GM21825 (cell line): ENCODE measurements around the gene TSC22D2.

Experiments
- ATAC-seq: cut with Tn5 transposase; IDR thresholded peaks from one replicate; pipeline ENCODE4 v1.9.1; 2021; ENCODE audit warnings: mild to moderate bottlenecking, moderate library complexity; ENCODE audit not compliant: unreplicated experiment

TSC22D2 gene

DNA sequence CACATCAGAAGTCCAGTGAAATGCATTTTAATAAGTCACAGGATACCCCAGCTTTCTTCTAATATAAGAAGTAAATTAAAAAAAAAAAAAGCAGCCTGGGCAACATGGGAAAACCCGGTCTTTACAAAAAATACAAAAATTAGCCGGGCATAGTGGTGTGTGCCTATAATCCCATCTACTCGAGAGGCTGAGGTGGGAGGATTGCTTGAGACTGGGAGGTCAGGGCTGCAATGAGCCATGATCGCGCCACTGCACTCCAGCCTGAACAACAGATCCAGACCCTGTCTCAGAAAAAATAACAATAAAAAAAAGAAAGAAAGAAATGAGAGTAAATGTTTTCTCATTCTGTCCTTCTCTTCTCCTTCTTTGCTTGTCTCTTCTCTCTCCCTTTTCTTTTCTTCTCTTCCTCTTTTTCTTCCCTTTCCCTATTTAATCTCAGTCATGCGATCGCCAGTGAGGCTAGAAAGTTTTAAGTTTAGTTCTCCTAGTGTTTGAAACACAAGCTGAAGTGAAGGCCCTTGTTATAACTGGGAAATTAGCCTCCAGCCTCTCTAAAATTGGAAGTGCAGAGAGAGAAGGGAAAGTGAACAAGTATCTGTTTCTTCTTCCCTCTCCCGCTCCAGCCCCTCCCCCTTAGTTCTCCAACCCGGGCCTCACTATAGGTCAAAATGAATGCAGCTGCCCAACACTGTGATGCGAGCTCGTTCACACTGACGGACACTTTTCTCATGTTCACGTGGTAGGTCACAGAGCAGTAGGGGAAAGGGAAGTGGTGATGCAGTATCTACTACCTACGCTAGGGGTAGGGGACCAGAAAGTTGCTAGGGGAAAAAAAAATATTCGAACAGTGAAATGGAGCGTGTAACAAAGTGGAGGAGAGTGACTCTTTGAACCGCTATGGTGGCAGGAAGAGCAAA, 23.5 kb upstream of the TSC22D2 start:
- ATAC-seq = peak; percentile 98

DNA sequence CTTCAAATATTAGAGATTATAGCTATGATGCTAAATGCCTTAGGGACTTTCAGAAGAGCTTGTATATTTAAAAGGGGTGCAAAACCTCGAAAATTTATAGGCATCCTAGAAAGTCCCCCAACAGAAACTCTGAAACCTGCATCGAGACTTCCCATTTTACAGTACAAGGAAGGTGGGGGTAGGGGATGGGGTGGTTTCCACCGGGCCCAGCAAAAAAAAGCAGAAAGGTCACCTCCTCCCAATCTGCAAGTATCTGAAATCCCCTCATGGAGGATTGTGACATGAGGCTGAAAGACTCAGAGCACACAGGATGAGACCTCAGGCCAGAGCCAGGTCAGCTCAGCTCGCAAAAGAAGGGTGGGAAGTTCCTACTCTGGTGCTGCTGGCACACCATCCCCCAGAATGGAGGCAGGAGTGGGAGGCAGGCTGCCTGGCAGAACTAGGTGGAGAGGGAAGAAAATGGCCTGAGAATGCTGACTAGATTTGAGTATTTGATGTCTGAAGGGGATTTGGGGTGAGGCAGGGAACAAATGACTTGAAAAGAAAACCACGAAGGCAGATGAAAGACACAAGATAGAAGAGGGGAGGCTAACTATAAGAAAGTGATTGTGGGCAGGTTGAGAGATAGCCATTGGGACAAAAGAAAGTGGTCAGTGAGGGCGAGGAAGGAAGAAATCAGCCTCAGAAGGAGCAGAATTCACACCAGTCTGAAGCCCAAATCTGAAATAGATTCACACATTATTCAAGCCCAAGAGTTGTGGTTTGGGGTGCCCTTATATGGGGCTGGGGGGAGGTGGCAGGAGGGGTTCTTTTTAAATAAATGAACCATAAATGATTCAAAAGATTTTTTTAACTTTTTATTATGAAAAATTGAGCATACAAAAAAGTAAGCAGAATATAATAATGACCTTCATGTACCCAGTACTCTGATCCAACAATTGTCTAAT, 22.5 kb upstream of the TSC22D2 start:
- peak; percentile 40 for ATAC-seq

DNA sequence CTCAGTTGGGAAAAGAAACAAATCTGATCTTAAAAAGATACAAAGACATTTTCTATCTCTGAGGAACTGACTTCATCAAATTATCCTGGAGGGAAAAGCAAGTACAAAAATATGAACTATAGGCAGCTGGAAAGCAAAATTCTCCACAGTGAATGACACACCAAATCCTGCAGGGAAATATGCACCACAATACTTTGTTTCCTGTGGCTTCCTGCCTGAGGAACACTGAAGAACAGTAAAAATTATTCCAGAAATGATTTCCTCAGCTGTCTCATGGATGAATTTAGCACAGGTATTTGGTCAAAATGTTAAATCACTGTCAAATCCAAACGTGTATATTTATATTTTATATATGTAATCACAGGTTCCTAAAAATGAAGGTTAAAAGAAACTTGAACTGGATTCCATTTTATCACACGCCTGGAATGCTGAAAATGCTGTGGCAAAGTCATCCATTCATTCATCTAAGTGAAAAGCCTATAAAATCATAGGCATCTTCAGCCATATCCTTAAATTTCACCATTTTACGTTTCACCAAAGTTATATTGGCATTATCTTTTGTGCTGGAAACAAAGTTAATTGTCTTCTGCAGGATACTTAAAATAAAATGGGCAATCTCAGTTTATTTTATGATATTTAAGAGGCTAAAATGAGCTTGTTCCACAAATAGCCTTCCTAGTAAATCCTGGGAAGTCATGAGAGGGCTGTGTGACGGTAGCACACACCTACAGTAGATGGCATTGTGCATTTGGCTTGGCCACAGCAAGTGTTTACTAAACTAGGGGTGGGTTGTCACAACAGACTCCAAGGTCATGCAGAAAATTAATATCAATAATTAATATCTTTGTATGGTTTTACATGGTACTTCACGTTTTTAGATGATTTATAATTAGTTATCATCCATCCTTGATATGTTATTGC, 19.3 kb upstream of the TSC22D2 start:
- no peak for ATAC-seq

DNA sequence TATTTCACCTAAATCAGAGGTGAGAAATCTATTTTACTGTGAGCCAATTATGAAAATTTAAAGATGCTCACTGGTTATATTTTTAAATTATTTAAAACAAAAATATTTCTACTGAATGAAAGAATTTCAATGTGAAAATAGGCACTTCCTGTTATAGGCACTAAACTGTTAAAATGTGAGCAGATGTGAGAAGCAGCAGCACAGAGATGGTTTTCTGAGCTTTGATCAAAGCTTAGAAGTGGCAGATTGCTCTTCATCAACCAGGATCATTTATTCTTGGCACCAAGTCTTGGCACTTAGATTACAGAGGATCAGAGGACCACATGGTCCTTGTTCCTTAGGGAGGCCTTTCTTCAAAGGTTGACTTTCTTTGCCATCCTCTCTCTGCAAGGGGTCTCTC, 18.0 kb upstream of the TSC22D2 start:
- ATAC-seq = no peak

DNA sequence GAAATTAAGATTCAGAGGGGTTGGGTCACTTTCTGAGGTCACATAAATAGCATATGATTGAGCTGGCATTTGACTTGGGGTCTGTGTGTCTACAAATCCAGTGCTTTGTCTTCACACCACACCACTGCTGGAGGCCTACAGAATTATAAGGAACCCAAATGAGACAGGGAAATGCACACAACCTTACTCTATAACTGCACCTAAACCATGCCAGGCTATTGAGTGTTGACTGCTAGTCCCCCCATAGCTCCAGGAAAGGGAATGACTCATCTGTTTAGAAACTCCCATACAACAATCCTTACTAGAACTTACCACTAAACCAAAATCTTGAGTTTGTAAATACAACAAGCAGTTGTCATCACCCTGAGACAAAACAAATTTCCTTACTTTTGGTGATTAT, 16.9 kb upstream of the TSC22D2 start:
- ATAC-seq = no peak

DNA sequence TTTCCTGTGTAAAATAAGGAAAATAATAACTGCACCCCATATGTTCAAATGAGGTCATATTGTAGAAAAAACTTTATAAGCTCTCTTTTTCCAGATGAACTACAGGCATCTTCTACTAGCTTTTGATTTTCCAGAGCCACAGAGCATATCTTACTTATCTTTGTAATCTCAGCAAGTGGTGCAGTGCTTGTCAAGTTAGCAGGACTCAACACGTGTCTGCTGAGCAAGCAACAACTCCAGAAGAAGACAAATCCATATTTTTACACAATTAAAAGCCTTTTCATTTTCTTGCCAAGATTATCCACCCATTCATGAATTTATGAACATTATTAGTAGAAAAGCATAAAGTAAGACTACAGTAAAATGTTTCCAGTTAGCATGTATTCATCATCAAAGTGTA, 14.4 kb upstream of the TSC22D2 start:
- no peak for ATAC-seq

DNA sequence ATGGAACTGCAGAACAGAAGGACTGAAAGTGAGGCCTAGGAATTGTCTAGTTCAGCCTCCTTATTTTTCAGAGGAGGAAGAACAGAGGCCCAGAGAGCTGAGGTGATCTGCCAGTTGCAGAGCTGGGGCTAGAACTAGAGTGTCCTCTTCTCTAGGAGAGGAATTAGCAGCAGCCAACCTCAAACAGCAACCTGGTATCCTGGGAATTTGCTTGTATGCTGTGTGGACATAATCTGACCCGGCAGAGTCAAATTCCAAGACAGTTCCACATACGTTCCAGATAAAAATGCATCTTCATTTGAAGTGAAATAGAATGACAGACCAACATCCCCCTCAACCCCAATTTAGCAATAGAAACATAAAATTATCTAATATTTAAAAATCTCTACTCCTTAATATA, 13.5 kb upstream of the TSC22D2 start:
- no peak for ATAC-seq

DNA sequence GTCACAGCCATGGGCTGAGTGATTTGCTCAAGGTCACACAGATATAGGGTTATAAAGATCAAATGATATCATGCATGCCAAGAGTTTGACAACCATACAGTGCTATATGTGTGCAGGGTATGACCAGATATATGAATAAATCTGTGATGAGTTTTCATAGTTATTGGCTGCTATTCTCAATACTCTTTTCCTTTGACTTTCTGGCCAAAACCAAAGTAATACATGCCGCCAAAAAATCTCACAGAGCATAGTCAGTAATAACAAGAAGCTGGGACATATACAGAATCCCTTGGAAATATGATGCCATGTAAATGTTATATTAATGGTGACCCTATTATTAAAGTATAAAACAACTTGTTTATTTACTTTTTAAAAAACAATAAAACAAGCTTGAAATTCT, 11.6 kb upstream of the TSC22D2 start:
- no peak for ATAC-seq

DNA sequence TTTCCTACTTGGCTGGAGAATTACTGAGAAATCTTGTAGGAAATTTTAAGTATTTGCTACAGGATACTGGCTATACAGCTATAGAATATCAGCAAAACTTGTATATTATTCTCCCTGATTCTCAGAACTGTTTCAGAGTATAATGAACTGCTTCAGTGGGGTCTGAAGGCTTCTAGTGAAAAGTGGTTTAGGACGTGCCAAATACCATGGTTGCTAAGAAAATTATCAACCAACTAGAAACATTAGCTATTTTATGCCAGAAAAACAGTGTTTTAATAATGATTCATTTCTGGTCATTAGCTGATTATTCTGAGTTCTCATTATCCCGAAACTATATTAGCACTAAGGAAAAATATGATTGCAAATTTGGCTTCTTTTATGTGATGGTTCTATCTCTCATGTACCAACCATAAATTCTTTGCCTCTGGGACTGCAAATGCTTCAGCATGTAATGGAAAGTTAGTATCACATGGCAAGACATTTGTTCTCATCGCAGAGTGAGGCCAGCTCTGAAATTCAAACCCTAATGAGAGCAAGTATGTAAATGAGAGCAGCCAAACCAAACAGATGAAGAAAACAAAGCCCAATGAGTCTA, 11.0 kb upstream of the TSC22D2 start:
- ATAC-seq = no peak

DNA sequence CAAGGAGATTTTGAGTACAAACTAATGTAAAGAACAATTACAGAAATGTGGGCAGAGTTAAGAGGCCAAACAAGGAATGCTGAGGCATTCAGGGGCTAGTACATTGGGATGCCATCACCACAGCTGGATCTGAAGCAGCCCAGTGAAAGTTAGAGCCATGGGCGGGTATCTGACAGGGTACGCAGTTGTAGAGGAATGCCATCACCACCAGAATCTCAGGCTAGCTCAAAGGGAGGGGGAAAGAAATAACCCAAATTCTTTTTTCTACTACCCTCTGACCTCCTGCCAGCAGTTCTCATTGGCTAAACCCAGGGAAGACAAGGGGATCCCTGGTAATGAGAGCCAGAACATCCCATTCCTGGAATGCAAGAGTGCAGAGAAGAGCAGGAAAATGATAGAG, 9.0 kb upstream of the TSC22D2 start:
- no peak for ATAC-seq

DNA sequence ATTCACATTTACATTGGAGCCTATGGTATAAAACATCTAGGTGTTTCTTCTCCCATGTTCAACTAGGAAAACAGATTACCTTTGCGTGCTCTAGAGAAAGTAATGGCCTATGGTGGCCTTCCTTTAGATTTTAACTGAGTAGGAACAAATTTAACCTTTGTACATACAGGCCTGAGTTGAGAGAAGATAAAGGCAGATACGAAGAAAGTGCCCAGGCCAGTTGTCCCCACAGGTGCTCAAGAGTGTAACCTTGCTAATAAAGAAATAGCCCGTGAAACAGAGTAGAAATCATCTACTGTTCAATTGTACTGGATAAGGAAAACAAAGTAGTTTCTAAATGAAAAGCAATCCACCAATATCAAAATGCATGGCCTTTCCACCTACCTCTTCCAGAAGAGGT, 6.8 kb upstream of the TSC22D2 start:
- ATAC-seq = no peak

DNA sequence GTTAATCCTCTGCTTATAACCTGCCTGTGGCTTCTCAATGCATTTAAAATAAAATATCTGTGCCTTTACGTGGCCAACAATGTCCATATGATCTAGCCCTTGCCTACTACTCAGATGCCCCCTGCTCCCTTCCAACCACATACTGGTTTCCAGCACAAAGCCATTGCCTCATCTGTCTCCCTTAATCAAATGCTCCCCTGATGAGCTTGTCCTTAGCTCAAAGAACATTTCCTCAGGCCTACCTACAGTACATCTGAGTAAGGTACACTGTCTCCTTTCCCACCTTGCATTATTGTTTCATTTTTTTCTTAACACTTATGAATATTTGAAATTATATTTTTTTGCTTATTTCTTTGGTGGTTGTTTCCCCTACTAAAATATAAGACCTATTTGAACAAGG, 5.9 kb upstream of the TSC22D2 start:
- ATAC-seq = no peak

DNA sequence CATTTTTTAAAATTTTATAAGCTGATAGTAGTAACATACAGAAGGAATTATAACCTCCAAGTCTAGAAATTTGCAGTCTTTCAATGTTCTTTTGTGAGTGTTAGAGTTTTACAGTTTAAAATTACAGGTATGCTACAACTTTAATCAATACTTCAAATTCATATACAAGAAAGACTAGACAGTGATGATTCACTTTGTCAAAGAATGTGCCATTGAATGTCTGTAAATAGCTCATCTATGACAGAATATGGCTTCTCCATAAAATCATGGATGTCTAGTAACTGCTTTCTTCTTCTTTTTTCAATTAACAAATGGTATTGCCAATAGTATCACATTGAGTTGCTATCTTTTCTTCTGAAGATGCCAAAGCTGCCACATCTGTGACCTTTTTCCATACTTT, 4.1 kb upstream of the TSC22D2 start:
- ATAC-seq = no peak

DNA sequence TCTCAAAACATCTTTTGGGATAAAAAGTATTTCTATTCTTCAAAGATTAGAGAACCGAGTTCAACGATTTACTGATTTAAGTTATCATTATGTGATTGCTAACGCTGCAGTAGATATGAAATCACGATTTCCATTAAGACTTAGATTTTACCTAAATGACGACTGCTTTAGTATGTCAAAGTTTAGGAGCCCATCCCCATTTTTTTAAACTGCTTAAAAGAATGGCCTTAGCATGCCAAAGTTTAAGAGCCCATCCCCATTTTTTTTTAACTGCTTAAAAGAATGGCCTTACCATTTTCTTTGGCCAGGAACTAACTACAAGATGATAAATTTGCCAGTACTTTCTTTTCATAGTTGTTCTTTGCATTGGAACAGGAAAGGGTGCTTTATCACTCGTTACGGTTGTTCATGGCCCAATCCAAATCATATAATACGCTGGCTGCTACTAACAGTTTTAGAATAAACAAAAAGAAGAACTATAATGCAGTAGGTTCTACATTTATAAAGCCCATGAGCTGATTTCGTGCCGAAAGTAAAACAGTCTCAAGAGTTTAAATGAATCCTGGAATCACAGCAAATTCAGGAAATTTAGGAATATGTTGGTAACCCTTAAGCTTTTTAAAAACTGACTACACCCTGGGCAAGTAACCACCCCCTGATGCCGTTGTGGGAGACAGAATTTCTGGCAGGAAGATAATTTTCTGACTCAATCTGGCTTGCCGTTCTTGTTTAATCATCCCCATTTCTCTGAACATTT, 869 bp upstream of the TSC22D2 start:
- ATAC-seq = no peak

DNA sequence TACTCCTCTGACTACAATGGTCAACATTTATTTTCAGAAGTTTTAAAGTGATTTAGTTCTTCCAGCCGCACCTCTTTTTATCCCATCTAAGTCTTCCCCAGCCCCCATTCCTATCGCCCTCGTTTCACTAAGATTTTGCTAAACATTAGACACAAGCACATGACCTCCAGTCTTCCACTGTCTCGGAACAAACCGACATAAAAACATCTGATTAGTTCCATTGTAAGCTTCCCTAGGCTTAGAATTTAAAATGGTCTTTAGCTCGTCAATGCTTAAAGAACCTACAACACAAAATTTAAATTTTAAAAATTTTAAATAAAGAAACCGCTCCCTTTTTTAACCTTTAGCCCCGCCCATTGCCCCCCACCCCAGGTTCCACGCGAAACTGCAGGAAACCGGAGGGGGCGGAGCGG, 284 bp upstream of the TSC22D2 start:
- ATAC-seq = no peak

DNA sequence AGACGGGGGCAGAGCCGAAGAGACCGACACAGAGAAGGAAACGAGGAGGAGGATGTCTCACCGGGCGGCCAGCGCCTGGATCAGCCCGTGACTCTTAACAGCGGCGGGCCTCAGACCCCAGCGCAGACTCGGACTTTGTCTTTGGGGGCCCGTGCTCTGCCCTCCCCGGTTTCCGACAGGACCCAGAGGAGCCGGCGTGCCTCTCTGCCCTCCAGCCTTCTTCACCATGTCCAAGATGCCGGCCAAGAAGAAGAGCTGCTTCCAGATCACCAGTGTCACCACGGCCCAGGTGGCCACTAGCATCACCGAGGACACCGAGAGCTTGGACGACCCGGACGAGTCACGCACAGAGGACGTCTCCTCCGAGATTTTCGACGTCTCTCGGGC, 1.0 kb downstream of the TSC22D2 start:
- ATAC-seq = peak; percentile 16

DNA sequence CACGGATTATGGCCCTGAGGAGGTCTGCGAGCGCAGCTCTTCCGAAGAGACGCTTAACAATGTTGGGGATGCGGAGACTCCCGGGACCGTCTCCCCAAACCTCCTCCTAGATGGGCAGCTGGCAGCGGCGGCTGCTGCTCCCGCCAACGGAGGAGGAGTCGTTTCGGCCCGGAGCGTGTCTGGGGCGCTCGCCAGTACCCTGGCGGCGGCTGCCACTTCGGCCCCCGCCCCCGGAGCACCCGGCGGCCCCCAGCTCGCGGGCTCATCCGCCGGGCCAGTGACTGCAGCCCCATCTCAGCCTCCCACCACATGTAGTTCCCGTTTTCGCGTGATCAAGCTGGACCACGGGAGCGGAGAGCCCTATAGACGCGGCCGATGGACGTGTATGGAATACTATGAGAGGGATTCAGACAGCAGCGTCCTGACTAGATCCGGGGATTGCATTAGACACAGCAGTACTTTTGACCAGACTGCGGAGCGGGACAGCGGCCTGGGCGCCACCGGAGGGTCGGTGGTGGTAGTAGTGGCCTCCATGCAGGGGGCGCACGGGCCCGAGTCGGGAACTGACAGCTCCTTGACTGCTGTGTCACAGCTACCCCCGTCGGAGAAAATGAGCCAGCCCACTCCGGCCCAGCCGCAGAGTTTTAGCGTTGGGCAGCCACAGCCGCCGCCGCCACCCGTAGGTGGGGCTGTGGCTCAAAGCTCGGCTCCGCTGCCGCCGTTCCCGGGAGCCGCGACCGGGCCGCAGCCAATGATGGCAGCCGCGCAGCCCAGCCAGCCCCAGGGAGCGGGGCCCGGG, 1.6 kb downstream of the TSC22D2 start:
- ATAC-seq = peak; percentile 32

DNA sequence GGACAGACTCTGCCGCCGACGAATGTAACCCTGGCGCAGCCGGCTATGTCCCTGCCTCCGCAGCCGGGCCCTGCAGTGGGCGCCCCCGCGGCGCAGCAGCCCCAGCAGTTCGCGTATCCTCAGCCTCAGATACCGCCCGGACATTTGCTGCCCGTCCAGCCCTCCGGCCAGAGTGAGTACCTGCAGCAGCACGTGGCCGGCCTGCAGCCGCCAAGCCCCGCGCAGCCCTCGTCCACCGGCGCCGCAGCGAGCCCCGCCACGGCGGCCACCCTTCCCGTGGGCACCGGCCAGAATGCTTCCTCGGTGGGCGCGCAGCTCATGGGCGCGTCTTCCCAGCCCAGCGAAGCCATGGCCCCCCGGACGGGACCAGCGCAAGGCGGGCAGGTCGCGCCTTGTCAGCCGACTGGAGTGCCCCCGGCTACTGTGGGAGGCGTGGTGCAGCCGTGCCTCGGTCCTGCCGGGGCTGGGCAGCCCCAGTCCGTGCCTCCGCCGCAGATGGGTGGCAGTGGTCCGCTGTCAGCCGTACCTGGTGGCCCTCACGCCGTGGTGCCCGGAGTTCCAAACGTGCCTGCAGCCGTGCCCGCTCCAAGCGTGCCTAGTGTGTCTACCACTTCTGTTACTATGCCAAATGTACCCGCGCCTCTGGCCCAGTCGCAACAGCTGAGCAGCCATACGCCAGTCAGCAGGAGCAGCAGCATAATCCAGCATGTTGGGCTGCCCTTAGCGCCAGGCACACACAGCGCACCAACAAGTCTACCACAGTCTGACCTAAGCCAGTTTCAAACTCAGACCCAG, 2.4 kb downstream of the TSC22D2 start:
- ATAC-seq = no peak
